ENCODE data around the gene BCL10.
A peak's percentile ranks its signal among the peaks of the same experiment; 100 is the strongest.

The BCL10 gene

GRCh38 chr1:85289848-85290335, 13.5 kb upstream of the BCL10 start:
- TF ChIP-seq, protein P1, sequence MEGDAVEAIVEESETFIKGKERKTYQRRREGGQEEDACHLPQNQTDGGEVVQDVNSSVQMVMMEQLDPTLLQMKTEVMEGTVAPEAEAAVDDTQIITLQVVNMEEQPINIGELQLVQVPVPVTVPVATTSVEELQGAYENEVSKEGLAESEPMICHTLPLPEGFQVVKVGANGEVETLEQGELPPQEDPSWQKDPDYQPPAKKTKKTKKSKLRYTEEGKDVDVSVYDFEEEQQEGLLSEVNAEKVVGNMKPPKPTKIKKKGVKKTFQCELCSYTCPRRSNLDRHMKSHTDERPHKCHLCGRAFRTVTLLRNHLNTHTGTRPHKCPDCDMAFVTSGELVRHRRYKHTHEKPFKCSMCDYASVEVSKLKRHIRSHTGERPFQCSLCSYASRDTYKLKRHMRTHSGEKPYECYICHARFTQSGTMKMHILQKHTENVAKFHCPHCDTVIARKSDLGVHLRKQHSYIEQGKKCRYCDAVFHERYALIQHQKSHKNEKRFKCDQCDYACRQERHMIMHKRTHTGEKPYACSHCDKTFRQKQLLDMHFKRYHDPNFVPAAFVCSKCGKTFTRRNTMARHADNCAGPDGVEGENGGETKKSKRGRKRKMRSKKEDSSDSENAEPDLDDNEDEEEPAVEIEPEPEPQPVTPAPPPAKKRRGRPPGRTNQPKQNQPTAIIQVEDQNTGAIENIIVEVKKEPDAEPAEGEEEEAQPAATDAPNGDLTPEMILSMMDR (conservative IDR thresholded peaks at IDR 0.05; ENCODE audit: low read depth, low read length), result no peak
- no peak overlapping the region for H3K4me3 ChIP-seq (ENCODE audit: low read length)
- no peak for DNase-seq (ENCODE audit: low read depth)

DNA sequence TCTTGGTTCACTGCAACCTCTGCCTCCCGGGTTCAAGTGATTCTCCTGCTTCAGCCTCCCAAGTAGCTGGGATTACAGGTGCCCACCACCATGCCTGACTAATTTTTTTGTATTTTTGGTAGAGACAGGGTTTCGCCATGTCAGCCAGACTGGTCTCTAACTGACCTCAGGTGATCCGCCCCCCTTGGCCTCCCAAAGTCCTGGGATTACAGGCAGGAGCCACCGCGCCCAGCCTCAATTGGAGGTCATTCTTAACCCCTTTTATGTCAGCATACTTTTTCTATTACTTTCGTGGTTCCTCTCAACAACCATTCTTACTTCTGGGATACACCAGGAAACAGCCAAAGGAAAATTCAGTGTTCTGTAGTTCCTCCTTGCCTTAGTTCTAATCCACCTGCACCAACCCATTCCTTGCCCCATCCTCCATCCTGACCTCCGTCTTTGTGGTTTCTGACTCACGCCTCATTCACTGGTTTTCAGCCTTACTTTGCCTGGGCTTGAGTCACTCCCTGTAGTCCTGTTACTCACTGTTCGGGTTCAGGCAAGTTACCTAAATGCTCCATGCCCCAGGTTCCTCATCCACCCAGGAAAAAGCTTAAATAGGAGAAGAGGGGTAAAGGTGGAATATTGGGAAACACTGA, 12.9 kb upstream of the BCL10 start:
- peak; percentile 75 for DNase-seq (ENCODE audit: low read depth)
- TF ChIP-seq, protein P1 (conservative IDR thresholded peaks at IDR 0.05; ENCODE audit: low read depth, low read length), result no peak
- no peak overlapping the region for H3K4me3 ChIP-seq (ENCODE audit: low read length)

DNA sequence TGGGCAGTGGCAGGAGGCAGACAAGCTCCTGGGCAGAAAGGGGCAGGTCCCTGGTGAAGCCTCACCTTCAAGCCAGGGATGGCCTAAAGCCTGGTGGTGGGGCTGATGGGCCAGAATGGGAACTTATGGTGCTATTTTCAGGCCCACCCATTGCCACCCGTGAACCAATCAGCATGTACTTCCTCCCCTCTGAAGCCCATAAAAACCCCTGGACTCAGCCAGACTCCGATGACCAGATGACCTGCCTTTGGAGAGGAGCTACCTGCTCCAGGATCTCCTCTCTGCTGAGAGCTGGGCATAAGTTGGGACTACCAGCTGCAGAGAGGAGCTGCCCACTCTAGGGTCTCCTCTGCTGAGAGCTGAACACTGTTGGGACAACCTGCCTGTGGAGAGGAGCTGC, 7.8 kb upstream of the BCL10 start:
- DNase-seq (ENCODE audit: low read depth), result no peak
- TF ChIP-seq, protein P1 (conservative IDR thresholded peaks at IDR 0.05; ENCODE audit: low read depth, low read length), result no peak
- no peak overlapping the region for H3K4me3 ChIP-seq (ENCODE audit: low read length)

GRCh38 chr1:85283475-85284199, 7.2 kb upstream of the BCL10 start:
- DNase-seq (ENCODE audit: low read depth), result no peak
- TF ChIP-seq, protein P1 (conservative IDR thresholded peaks at IDR 0.05; ENCODE audit: low read depth, low read length), result no peak
- no peak overlapping the region for H3K4me3 ChIP-seq (ENCODE audit: low read length)

DNA sequence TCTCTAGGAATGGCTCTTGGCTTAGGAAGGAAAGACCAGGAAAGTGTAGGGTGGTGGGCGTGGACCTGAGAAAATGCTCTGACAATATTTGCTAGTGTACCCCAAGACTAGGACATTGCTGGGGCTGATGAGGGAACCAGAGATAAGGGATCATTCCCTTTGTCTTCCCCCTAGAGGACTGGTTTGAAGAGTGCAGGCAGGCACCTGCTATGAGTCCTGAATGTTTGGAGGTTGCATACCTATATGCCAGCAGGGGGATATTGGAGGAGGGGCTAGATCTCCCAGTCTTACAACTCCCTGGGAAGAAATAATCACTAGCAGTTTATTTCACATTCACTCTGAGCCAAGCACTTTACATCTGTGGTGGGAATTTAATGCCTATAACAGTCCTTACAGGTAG, 6.0 kb upstream of the BCL10 start:
- H3K4me3 ChIP-seq (ENCODE audit: low read length), result no peak overlapping the region
- DNase-seq (ENCODE audit: low read depth), result no peak
- TF ChIP-seq, protein P1 (conservative IDR thresholded peaks at IDR 0.05; ENCODE audit: low read depth, low read length), result peak; percentile 26

DNA sequence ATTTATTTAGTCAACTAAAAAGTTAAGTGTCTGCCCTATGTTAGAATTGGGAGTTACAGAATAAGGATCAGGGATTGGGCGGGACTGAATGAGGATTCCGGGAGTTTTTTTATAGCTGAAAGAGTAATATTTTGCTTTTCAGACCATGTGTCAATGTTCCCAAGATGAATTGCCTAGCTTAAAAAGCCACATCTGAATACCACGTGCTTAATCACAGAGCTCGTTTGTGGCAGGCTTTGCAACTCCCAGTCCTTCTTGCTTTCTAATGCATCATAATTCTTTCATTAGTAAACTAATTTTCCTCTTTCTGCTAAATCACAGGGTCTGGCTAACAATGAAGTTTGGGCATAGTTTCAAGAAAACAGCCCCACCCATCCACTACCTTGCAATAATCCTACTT, 4.2 kb upstream of the BCL10 start:
- TF ChIP-seq, protein P1 (conservative IDR thresholded peaks at IDR 0.05; ENCODE audit: low read depth, low read length), result no peak
- DNase-seq (ENCODE audit: low read depth), result no peak
- H3K4me3 ChIP-seq (ENCODE audit: low read length), result no peak overlapping the region

Data from retinal pigment epithelial cell (primary cell).